HG02884 (cell line): ENCODE measurements around the gene CAMTA1.

Source experiments
- ATAC-seq: cut with Tn5 transposase; IDR thresholded peaks from one replicate; pipeline ENCODE4 v1.9.1; 2021; ENCODE audit warnings: mild to moderate bottlenecking, moderate library complexity; ENCODE audit not compliant: unreplicated experiment

CAMTA1 gene

GRCh38 chr1:7646981-7647901, 862.0 kb downstream of the CAMTA1 start:
- no peak for ATAC-seq

GRCh38 chr1:7648761-7649384, 863.6 kb downstream of the CAMTA1 start:
- ATAC-seq: no peak

DNA sequence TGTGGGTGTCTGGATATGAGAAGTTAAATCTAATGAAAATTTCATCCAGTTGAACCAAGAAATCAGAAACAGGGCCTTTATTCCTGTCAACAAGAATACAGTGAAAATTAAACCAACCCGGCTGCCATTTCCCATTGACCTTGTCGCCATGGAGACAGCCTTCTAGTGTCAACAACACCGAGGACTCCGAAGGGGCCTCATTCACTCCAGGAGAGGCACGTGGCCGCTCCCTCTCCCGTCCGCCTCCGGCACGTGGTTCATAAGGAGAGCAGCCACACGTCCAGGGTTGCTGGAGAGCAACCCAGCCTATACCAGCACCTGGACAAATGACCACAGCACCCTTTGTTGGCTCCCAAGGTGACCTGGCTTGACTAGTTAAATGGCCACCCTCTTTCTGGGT, 865.5 kb downstream of the CAMTA1 start:
- no peak for ATAC-seq

- no peak for ATAC-seq
These were observed 865.9 kb downstream of the CAMTA1 start for GRCh38 chr1:7651203-7651602.

GRCh38 chr1:7652061-7652460, 866.8 kb downstream of the CAMTA1 start:
- no peak for ATAC-seq

DNA sequence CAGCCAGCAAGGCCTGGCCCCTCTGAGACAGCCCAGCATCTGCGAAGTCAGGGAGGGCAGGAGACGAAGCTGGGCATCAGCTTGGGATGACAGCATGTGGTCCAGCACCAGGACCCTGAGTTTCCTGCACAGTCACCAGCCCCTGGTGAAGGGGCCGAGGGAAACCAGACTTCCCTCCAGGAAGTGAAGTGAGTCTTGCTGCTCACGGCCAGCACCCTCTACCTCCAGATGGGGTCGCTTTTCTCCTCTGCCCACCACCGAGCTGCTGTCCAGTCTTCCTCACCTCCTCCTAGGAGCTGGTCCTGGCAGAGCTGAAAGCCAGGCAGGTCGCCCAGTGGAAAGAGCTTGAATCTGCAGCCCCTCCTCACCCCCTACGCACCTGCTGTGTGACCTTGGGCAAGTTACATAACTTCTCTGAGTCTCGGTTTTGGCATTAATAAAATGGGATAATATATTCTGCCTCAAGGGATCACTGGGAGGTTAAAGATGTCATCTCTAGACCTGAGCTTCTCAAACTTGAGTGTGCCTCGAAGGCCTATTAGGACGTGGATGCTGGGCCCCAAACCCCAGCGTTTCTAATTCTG, 867.4 kb downstream of the CAMTA1 start:
- no peak for ATAC-seq

DNA sequence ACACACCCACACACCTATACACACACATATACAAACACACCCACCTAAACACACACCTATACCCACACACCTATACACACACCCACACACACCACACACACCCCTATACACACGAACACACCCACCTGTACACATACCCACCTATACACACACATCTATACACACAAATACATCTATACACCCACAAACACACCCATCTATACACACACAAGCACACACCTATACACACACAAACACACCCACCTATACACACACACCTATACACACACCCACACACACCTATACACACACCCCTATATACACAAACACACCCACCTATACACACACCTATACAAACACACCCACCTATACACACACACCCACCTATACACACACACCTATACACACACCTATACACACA, 869.5 kb downstream of the CAMTA1 start:
- no peak for ATAC-seq

- no peak for ATAC-seq
These were observed 870.1 kb downstream of the CAMTA1 start for GRCh38 chr1:7655354-7655753.

GRCh38 chr1:7656557-7657215, 871.4 kb downstream of the CAMTA1 start:
- ATAC-seq: no peak

DNA sequence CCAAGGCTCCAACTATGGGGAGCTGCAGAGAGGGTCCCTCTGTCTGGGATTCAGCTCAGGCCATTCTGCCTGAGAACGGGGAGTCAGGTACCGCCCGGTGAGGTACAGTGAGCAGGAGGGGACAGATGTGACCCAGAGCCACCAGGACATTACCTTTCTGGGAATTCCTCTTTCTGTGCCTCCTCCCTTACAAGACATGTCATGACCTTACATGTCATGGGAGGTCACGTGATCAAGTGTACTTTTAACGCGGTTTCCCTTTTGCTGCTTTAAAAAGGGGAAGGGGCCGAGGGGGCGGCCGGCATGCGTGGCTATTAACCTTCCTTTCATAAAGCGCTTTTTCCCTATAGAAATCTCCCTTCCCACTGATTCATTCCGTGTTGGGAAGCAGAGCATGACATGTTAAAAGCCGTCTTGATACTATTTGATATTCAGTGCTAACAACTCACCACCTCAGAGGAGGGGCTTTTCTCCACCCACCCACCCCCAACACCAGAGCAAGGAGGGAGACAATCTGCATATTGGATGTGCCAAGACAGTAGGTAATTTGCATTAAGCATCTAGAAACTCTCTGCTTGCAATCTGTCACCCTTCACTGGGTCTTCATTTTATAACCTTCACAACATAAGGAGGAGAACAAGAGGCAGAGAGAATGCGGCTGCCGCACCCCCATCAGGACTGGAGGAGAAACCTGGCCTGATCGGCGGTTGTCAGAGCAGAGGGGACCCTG, 872.2 kb downstream of the CAMTA1 start:
- no peak for ATAC-seq

- no peak for ATAC-seq
These were observed 872.8 kb downstream of the CAMTA1 start for GRCh38 chr1:7658099-7658498.

- no peak for ATAC-seq
These were observed 874.3 kb downstream of the CAMTA1 start for GRCh38 chr1:7659514-7659913.

GRCh38 chr1:7663451-7664146, 878.3 kb downstream of the CAMTA1 start:
- no peak for ATAC-seq

GRCh38 chr1:7664147-7664892, 879.1 kb downstream of the CAMTA1 start:
- no peak for ATAC-seq

GRCh38 chr1:7664893-7665250, 879.6 kb downstream of the CAMTA1 start:
- no peak for ATAC-seq

- ATAC-seq: no peak
These were observed 881.0 kb downstream of the CAMTA1 start for GRCh38 chr1:7666249-7666648.

DNA sequence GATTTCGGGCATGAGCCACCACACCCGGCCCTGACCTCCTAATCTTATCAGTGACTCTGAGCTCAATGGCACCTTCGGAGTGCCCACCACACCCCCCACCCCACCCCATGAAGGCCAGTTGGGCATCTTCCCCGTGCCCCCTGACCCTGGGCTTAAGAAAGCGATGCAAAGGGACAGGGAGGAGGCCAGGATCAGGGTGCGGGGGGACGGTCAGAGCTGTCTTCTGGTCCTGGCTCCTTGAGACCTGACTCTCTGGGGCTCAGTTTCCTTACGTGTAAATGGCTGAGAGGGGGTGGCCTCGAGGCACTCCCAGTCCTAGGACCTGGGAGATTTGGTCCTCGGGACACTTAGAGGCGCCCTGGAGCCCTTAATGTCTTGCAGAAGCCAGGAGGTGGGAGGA, 881.9 kb downstream of the CAMTA1 start:
- no peak for ATAC-seq

- ATAC-seq: no peak
These were observed 882.5 kb downstream of the CAMTA1 start for GRCh38 chr1:7667625-7668218.
